NCI-H2227 (cell line): ENCODE results near the gene NINL.
A peak's percentile ranks its signal among the peaks of the same experiment; 100 is the strongest.
"Not testable (repeated sequence)": the region's sequence is repeated elsewhere in the genome, so short reads cannot be mapped to it uniquely, and the experiment has no call there.

Experiments
- DNase-seq: peaks from one replicate; lab custom pipeline; 2025; ENCODE audit not compliant: unreplicated experiment; lab: John Stamatoyannopoulos, UW

The NINL gene

GRCh38 chr20:25561771-25562170 lies 23.6 kb downstream of the NINL start:
- DNase-seq, result not testable (repeated sequence)

GRCh38 chr20:25553819-25554296 lies 31.5 kb downstream of the NINL start:
- peak; percentile 13 for DNase-seq

GRCh38 chr20:25552977-25553376 lies 32.4 kb downstream of the NINL start:
- no peak for DNase-seq

DNA sequence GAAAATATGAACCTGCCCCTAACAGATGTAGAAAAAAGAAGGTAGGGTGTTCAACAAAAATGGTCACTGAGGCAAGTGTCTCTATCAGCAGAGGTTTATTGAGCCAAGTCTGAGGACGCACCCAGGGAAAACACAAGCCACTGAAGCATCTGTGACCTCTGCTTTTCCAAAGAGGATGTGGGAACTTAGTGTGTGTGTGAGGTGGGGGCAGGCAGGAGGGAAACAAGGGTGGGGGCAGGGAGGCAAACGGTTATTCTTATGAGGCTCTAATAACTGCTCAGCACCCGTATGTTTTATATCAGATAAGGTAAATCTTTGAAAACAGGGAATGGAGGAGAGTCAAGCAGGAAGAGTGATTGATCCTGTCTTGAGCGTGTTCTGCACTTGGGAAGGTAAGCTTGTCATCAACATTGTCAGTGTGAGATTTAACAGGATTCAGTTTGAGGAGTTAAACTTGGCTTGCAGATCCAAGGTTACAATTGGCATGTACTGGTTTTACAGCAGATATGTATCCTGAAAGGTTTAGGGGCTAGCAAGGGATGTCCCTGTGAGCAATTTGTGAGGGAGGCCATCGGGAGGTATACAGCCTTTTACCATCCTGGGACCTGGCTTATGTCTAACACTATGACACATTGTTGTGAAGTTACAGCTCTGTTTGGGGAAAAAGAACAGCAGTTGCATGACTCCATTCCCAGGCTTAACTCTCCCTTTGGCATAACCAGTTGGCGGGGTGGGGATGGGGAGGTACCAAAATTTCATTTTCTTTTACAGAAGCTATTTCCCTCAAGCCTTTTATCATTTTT lies 33.7 kb downstream of the NINL start:
- DNase-seq, result no peak

DNA sequence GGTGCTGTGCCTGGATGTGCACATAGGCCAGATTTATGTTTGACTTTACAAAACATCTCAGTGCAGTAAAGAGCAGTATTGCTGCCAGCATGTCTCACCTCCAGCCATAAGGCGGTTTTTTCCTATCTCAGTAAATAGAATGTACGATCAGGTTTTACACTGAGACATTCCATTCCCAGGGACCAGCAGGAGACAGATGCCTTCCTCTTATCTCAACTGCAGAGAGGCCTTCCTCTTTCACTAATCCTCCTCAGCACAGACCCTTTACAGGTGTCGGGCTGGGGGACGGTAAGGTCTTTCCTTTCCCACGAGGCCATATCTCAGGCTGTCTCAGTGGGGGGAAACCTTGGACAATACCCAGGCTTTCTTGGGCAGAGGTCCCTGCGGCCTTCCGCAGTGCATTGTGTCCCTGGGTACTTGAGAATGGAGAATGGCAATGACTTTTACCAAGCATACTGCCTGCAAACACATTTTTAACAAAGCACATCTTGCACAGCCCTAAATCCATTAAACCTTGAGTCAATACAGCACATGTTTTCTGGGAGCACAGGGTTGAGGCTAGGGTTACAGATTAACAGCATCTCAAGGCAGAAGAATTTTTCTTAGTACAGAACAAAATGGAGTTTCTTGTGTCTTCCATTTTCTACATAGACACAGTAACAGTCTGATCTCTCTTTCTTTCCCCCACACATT lies 34.5 kb downstream of the NINL start:
- DNase-seq, result not testable (repeated sequence)

DNA sequence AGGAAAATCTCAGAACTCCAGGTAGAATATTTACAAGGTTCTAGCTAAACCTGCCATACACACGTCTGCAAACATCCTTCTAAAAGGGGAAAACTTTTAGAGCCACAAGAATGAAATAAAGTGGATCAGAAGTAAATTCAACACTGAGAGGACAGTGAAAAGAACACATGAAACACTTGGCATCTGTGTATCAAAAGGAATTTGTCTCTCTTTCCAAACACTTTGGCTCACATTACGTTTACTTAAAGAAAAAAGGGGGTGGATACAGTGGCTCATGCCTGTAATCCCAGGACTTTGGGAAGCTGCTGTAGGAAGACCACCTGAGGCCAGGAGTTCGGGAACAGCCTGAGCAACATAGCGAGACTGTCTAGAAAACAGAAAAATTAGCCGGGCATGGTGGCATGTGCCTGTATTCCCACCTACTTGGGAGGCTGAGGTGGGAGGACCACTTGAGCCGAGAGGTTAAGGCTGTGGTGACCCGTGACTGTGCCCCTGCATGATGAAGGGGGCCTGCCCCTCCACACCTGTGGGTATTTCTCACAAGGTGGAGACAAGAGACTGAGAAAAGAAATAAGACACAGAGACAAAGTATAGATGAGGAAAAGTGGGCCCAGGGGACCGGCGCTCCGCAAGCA lies 35.4 kb downstream of the NINL start:
- DNase-seq, result no peak

DNA sequence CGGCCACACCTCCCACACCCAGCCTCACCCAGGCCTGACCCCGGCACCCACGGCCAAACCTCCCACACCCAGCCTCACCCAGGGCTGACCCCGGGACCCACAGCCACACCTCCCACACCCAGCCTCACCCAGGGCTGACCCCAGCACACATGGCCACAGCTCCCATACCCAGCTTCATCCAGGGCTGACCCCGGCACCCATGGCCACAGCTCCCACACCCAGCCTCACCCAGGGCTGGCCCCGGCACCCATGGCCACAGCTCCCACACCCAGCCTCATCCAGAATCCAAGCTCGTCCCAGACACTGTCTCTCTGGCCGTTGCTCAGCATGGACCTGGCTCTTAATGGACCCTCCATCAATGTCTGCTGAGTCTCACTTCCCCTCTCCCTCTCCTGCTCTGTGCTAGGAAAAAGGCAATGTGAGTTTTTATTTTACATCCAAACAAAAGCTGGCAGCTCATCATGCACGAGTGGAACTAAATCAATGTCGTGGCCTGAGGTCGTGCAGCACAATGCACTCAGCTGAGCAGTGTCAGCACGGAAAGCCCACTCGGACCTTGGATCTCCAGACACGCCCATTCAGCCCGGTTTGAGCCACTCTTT lies 36.1 kb downstream of the NINL start:
- DNase-seq, result no peak

- no peak for DNase-seq
These were observed 36.7 kb downstream of the NINL start for GRCh38 chr20:25548613-25549086.

- DNase-seq, result no peak
These were observed 37.3 kb downstream of the NINL start for GRCh38 chr20:25547999-25548398.

DNA sequence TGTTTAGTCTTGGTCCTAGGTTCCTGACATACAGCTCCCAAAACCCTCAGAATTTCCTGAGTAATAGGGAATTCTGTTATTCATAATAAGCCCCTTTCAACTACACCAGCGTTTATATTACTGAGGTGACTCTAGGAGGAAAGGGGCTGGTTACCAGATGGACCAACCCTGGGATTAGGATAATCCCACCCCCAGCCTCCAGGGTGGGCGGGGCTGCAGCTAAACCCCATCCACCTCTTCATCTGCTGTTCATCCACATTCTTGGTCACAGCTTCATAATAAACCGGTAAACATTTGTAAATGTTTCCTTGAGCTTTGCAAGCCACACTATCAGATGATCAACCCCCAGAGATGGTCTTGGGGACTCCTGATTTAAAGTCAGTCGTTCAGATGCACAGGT lies 38.3 kb downstream of the NINL start:
- no peak for DNase-seq

DNA sequence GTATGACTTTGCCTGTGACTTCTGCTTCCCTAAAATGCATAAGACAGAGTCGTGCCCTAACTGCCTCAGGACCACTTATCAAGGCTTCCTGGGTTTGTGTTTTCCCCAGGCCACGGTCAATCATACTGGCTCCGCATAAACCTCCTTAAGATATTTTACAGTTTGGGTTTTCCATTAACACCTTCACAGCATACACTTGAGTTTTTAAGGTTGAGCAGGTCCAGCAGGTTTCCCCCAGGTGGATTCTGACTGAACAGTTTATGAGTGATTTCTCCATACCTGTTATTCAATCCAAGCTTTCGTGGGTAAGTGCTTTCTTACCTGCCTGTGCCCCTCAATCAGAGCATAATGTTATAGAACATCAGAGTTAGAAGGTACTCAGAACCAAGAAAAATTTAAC lies 39.3 kb downstream of the NINL start:
- DNase-seq, result no peak

DNA sequence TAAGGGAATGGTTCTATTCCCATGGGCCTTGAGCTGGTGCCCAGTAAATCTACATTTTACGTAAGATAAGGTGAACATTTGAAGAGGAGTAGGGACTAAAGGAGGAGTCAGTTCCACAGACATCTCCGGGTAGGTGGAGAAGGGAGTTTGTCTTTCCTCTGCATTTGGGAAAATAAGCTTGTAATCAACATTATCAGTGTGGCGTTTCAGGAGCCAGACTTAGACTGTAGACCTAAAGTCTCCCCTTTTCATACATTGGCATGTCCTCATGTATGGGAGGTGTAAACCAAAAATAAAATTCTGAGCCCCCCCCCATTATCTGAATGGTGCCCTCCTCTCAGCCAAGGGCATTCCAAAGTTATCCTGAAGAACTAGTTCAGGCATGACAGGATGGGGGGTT lies 40.2 kb downstream of the NINL start:
- DNase-seq, result no peak

GRCh38 chr20:25544734-25545133 lies 40.6 kb downstream of the NINL start:
- no peak for DNase-seq

GRCh38 chr20:25544311-25544710 lies 41.0 kb downstream of the NINL start:
- no peak for DNase-seq

DNA sequence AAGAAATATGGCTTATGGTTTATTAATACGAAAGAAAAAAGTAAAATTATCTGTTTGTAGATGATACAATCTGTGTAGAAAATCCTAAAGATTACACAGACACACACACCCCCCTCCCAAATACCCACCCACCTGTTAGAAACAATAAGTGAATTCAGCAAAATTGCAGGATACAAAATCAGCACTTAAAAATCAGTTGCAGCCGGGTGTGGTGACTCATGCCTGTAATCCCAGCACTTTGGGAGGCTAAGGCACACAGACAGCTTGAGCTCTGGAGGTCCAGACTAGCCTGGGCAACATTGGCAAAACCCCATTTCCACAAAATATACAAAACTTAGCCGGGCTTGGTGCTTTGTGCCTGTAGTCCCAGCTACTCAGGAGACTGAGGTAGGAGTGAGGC lies 42.3 kb downstream of the NINL start:
- no peak for DNase-seq

DNA sequence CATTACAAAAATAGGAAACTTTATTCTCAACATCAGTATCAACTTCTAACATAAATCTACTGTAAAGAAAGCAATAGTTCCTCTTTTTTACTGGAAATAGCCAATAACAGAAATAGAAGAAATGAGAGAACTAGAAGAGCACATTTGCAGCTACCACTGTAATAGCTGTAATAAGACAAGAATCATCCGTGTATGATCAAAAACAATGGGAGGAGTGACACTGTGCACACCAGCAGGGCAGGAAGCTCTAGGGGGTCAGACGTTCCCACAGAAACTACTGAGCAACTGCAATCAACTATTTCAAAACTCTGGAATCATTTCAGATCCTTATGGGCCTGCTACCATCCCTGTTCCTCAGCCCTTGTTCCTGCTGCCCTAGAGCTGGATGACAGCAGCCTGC lies 43.7 kb downstream of the NINL start:
- DNase-seq, result no peak

- peak; percentile 14 for DNase-seq
These were observed 45.3 kb downstream of the NINL start for GRCh38 chr20:25539742-25540672.

GRCh38 chr20:25538838-25539665 lies 46.3 kb downstream of the NINL start:
- DNase-seq, result no peak

- no peak for DNase-seq
These were observed 47.4 kb downstream of the NINL start for GRCh38 chr20:25537890-25538289.
